Gastroesophageal sphincter (tissue), 4 donors: Measurements from ENCODE around the gene CCDC3. TPM values are rescaled to one million over a fixed set of nuclear protein-coding genes. Genes with fewer than 3 reads are reported as not detected.

ENCODE experiments used
- ATAC-seq: fragments of 150-250 bp; one replicate; pipeline ENCODE4 v1.9.1; 2016; ENCODE audit warnings: mild to moderate bottlenecking, moderate library complexity
- H3K27ac ChIP-seq, 4 donors: fragments of 200-600 bp; sonication (generic) in 3 of 4; 1 replicate in 3 of 4; 2 replicates in 1 of 4; pipeline ENCODE4 v1.5.1; 2016 to 2019
- H3K27me3 ChIP-seq: fragments of 200-600 bp; sonication (generic); one replicate; pipeline ENCODE4 v1.5.1; 2019
- H3K36me3 ChIP-seq, 2 donors: fragments of 200-600 bp; sonication (generic); one replicate each; pipeline ENCODE4 v1.5.1; 2019; ENCODE audit warnings: control low read depth in 1 of 2
- H3K4me1 ChIP-seq, 3 donors: fragments of 200-600 bp; sonication (generic); 1 replicate in 2 of 3; 2 replicates in 1 of 3; pipeline ENCODE4 v1.5.1; 2016 to 2019; ENCODE audit warnings: control low read depth in 2 of 3
- H3K4me3 ChIP-seq, 2 donors: fragments of 200-600 bp; sonication (generic); one replicate each; pipeline ENCODE4 v1.5.1; 2019; ENCODE audit warnings: mild to moderate bottlenecking in 1 of 2, moderate library complexity in 1 of 2
- H3K9me3 ChIP-seq, 3 donors: fragments of 200-600 bp; sonication (generic); one replicate each; pipeline ENCODE4 v1.5.1; 2017 to 2019; ENCODE audit warnings: control low read depth in 2 of 3
- EP300 ChIP-seq: sonication (generic); formaldehyde crosslinking; IDR thresholded peaks from one replicate; pipeline ENCODE4 v1.6.1; 2017; ENCODE audit warnings: antibody characterized with exemption, mild to moderate bottlenecking
- POLR2A ChIP-seq, 2 donors: fragments of 450-650 bp; IDR thresholded peaks; one replicate each; pipeline ENCODE4 v1.6.1; 2017; ENCODE audit warnings: antibody characterized with exemption in 2 of 2, mild to moderate bottlenecking in 2 of 2, moderate library complexity in 1 of 2
- POLR2AphosphoS5 ChIP-seq: sonication (generic); formaldehyde crosslinking; IDR thresholded peaks from one replicate; pipeline ENCODE4 v1.6.1; 2017; ENCODE audit warnings: antibody characterized with exemption
- WGBS, 2 donors: methylation state at CpG; one replicate each; pipeline ENCODE4 v1.1.5; 2018; ENCODE audit warnings: low coverage in 1 of 2; 5-methylcytosine and 5-hydroxymethylcytosine counted together
- total RNA-seq, 4 donors: library from RNA; depleted of rRNA; stranded (reverse); fragments of >200 nt; gene quantifications; one replicate each; pipeline ENCODE4 v1.1.0, GENCODE V29; 2016
- TF ChIP-seq, protein P1 (sequence below), 4 experiments: fragments of 200-600 bp in 2 of 4; fragments of 450-650 bp in 2 of 4; sonication (generic) in 1 of 4; IDR thresholded peaks; one replicate each; pipeline ENCODE4 v1.5.1; 2017 to 2019; ENCODE audit warnings: antibody characterized with exemption in 4 of 4, mild to moderate bottlenecking in 2 of 4, moderate library complexity in 2 of 4

The CCDC3 gene
- total RNA-seq, 4 donors from 2014 or later = 12.2 to 66.1 (median 16.0) TPM

DNA sequence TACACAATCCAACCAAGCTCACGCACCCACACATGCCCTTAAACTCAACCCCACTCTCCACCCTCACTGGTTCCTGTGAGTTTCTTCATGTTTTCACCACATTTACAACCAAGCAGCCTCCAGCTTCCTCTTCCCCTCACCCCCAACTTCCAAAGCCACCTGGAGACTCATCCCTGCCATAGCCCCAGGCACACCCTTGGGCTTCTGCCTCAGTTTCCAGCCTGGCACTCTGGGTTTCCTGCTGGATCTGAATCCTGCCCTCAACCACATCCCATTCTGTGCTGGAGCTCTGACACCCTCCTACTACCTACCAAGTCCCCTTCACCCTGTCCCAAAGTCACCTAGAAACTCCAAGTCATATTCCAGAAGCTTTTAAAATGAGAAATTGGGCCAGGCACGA is 29.4 kb downstream of the CCDC3 start:
- no peaks in the 10 kb centered on the region for H3K4me1 ChIP-seq
- no peaks in the 10 kb centered on the region for H3K36me3 ChIP-seq
- 69 to 89% methylated on average over 1 of the region's 2 CpGs for WGBS, 2 donors
- no peak for ATAC-seq
- H3K4me3 ChIP-seq = no peak overlapping the region
- no peak for TF ChIP-seq POLR2AphosphoS5
- no peaks in the 10 kb centered on the region for H3K27me3 ChIP-seq
- H3K9me3 ChIP-seq = peaks cover 0 to 14% (median 0%) of the 10 kb centered on the region in 3 donors
- no peak overlapping the region for H3K27ac ChIP-seq

DNA sequence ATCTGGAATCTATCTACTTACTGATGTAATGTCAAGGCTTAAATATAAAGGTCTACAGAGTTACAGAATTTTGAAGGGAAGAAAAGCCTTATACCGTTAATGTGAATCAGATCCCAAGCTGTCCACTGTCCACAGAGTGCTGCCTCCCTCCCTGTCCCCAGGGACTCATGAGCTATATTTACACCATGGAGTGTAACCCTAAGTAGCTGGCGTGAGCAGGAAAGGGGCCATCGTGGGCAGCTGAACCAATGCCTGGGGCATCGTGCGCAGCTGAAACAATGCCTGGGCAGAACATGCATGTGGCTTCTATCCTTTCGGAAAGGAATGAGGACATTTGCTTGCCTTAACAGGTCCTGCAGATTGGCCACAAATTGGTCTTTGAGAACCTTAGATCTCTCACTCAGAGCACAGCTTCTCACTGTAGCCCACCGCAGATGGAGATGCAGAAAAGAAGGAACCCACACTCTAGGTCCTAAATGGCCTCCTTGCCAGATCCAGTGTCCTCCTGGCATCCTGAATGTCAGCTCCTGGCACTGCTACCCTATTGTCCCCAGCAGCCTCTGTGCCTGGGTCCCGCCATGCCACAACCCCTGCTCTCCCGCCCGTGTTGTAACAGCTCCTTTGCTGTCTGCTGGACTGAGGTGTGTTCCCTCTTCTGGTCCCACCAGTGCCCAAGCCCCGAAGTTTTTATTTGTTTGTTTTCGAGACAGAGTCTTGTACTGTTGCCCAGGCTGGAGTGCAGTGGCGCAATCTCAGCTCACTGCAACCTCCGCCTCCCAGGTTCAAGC is 30.3 kb downstream of the CCDC3 start:
- Histone ChIP-seq H3K27ac (no peak overlapping the region), H3K27me3 (no peaks in the 10 kb centered on the region), H3K4me3 (no peak overlapping the region), H3K36me3 (peaks cover 0 to 2% of the 10 kb centered on the region in 2 donors), H3K4me1 (no peaks in the 10 kb centered on the region), H3K9me3 (peaks cover 0 to 19% (median 0%) of the 10 kb centered on the region in 3 donors)
- TF ChIP-seq EP300 = no peak
- TF ChIP-seq POLR2A (IDR thresholded peaks at IDR 0.05) = no peak
- TF ChIP-seq POLR2AphosphoS5 = no peak
- TF ChIP-seq, protein P1, sequence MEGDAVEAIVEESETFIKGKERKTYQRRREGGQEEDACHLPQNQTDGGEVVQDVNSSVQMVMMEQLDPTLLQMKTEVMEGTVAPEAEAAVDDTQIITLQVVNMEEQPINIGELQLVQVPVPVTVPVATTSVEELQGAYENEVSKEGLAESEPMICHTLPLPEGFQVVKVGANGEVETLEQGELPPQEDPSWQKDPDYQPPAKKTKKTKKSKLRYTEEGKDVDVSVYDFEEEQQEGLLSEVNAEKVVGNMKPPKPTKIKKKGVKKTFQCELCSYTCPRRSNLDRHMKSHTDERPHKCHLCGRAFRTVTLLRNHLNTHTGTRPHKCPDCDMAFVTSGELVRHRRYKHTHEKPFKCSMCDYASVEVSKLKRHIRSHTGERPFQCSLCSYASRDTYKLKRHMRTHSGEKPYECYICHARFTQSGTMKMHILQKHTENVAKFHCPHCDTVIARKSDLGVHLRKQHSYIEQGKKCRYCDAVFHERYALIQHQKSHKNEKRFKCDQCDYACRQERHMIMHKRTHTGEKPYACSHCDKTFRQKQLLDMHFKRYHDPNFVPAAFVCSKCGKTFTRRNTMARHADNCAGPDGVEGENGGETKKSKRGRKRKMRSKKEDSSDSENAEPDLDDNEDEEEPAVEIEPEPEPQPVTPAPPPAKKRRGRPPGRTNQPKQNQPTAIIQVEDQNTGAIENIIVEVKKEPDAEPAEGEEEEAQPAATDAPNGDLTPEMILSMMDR (IDR thresholded peaks at IDR 0.05) = no peak
- WGBS, 2 donors = 79 to 92% methylated on average over 7 to 8 of the region's 14 CpGs
- no peak for ATAC-seq

DNA sequence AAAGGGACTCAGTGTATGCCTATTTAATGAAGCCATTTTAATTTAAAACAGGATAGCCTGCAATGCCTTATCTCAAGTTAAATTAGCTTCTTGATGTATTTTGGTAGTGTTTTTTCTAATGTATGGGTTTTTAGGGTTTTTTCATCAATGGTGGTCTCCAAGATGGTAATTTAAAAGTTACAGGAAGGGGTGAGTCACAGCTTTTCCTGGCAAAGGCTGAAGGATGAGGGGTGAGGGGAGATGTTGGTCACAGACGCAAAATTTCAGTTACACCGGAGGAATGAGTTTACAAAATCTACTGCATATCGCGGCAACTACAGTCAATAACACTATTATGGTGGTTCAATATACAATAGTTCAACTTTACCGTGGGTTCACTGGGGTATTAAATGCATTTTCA is 31.6 kb downstream of the CCDC3 start:
- no peak for ATAC-seq
- no peak overlapping the region for H3K4me3 ChIP-seq
- WGBS, 2 donors = 85 to 91% methylated on average over 5 of the region's 5 CpGs

DNA sequence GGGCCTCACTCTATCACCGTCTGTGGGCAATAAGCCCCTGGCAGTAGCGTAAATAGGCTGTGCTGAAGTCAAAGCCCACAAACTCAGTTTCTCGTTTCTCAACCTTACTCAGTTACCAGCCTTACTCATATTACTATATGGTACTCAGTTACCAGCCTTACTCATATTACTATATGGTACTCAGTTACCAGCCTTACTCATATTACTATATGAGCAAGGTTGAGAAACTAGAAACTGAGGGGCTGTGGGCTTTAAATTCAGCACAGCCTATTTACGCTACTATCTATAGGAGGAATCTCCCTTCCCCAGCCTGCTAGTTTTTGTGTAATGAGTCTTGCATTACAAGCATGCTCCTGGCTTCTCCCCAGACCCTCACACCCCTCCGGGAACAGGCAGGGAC is 35.4 kb downstream of the CCDC3 start:
- WGBS, 2 donors = 93 to 95% methylated on average over 4 to 5 of the region's 5 CpGs
- H3K4me3 ChIP-seq = no peak overlapping the region

More for the DNA sequence above, 31.6 kb downstream of the CCDC3 start:
- peaks cover 0 to 2% of the 10 kb centered on the region in 2 donors for H3K36me3 ChIP-seq
- H3K9me3 ChIP-seq = peaks cover 0 to 19% (median 0%) of the 10 kb centered on the region in 3 donors
- no peak for TF ChIP-seq EP300
- TF ChIP-seq, protein P1 (IDR thresholded peaks at IDR 0.05) = no peak
- no peak for TF ChIP-seq POLR2AphosphoS5
- TF ChIP-seq POLR2A (IDR thresholded peaks at IDR 0.05) = no peak
- no peaks in the 10 kb centered on the region for H3K4me1 ChIP-seq
- no peaks in the 10 kb centered on the region for H3K27me3 ChIP-seq
- no peak overlapping the region for H3K27ac ChIP-seq

DNA sequence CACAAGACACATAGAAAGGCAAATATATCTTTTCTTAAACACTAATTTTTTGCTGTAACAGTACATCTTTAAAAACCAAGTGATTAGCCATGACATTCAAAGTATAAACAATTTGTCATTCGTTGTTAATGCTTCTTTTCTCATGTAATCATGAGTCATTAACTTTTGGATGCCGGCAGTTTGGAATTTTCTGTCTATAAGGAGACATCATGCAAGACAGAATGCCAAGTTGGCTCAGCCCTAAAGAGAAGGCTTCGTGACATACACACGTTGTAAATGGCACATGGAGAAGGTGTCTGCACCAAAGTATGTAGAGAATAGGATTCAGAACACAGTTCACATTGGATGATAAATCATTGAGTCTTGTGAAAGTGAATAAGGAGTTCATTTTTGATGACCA is 35.9 kb downstream of the CCDC3 start:
- TF ChIP-seq, protein P1 (IDR thresholded peaks at IDR 0.05) = no peak
- TF ChIP-seq POLR2A (IDR thresholded peaks at IDR 0.05) (no peak), EP300 (no peak), POLR2AphosphoS5 (no peak)
- 0 to 28% methylated on average over 4 of the region's 4 CpGs for WGBS, 2 donors

More for the DNA sequence above, 35.4 kb downstream of the CCDC3 start:
- TF ChIP-seq POLR2AphosphoS5 (no peak), POLR2A (IDR thresholded peaks at IDR 0.05) (no peak), EP300 (no peak)
- TF ChIP-seq, protein P1 (IDR thresholded peaks at IDR 0.05) = no peak
- Histone ChIP-seq H3K27ac (no peak overlapping the region), H3K36me3 (peaks cover 0 to 2% of the 10 kb centered on the region in 2 donors), H3K9me3 (peaks cover 0 to 19% (median 0%) of the 10 kb centered on the region in 3 donors), H3K27me3 (no peaks in the 10 kb centered on the region), H3K4me1 (peaks cover 0 to 14% (median 0%) of the 10 kb centered on the region in 3 donors)
- no peak for ATAC-seq

More for the DNA sequence above, 35.9 kb downstream of the CCDC3 start:
- Histone ChIP-seq H3K27me3 (no peaks in the 10 kb centered on the region), H3K27ac (no peak overlapping the region), H3K36me3 (peaks cover 0 to 2% of the 10 kb centered on the region in 2 donors), H3K4me1 (peaks cover 0 to 19% (median 0%) of the 10 kb centered on the region in 3 donors), H3K9me3 (peaks cover 0 to 19% (median 0%) of the 10 kb centered on the region in 3 donors), H3K4me3 (no peak overlapping the region)
- no peak for ATAC-seq
